K562 (cell line): ENCODE results near the gene MPI. TPM values are rescaled to one million over a fixed set of nuclear protein-coding genes. Genes with fewer than 3 reads are reported as not detected.

Experiments
- ATAC-seq: fragments of 200-7000 bp; cut with Tn5 transposase; 3 replicates; pipeline ENCODE4 v1.9.1; 2020; ENCODE audit warnings: moderate library complexity
- BruUV-seq: library from RNA; stranded (reverse); fragments of 400-500 nt; replicated peaks from 2 replicates; lab custom pipeline; 2021; lab: Mats Ljungman, UMichigan
- CTCF ChIA-PET: fragments of 300-600 bp; formaldehyde crosslinking; extraction: SDS; loops from one replicate; lab custom pipeline; 2021; ENCODE audit warnings: low intra/inter-chr PET ratio; lab: Yijun Ruan, JAX
- POLR2A ChIA-PET: fragments of 300-600, 350-650 bp; sonication (Branson Sonifier 250); formaldehyde crosslinking; extraction: SDS; loops from one replicate; lab custom pipeline; 2021; ENCODE audit warnings: antibody characterized with exemption, inconsistent platforms; lab: Yijun Ruan, JAX
- DNase-seq, 4 experiments: peaks; one replicate each; pipeline versions ENCODE4 v3.0.0 to v3.0.0-alpha.2; 2011 to 2018; ENCODE audit warnings: low spot score in 3 of 4, mixed read lengths in 3 of 4; ENCODE audit errors: extremely low read depth in 1 of 4
- FAIRE-seq: peaks from 2 replicates; lab custom pipeline; 2011; peaks lifted over from hg19 to GRCh38; lab: Jason Lieb, UNC
- H2AFZ ChIP-seq: 2 replicates; pipeline ENCODE4 v1.6.0; 2011; ENCODE audit warnings: low read depth, low read length, control low read depth, inconsistent platforms
- H3K27ac ChIP-seq: fragments of 200-600 bp; 3 replicates; pipeline ENCODE4 v1.8.0; 2011; ENCODE audit warnings: low read depth, mild to moderate bottlenecking, control low read depth, inconsistent platforms, low read length, moderate library complexity, mixed read lengths; ENCODE audit errors: extremely low read depth
- H3K27me3 ChIP-seq, 2 experiments: fragments of 300-600 bp in 1 of 2; 2 replicates in 1 of 2; 3 replicates in 1 of 2; pipeline versions ENCODE4 v1.6.0 to v1.8.0; 2011; ENCODE audit warnings: inconsistent platforms in 2 of 2, low read length in 2 of 2, mild to moderate bottlenecking in 1 of 2, mixed read lengths in 1 of 2, moderate library complexity in 1 of 2; ENCODE audit not compliant: control insufficient read depth in 2 of 2, insufficient read depth in 2 of 2
- H3K36me3 ChIP-seq: fragments of 300-600 bp; 3 replicates; pipeline ENCODE4 v1.8.0; 2011; ENCODE audit warnings: mild to moderate bottlenecking, low read length, inconsistent platforms; ENCODE audit not compliant: control insufficient read depth, insufficient read depth
- H3K4me1 ChIP-seq, 2 experiments: fragments of 200-600 bp in 1 of 2; replicated peaks in 1 of 2; 2 replicates in 1 of 2; 3 replicates in 1 of 2; pipeline versions ENCODE4 v1.5.1 to v1.8.0; 2011; ENCODE audit warnings: inconsistent platforms in 2 of 2, low read length in 2 of 2, mild to moderate bottlenecking in 1 of 2, mixed read lengths in 1 of 2, moderate library complexity in 1 of 2; ENCODE audit not compliant: control insufficient read depth in 2 of 2, insufficient read depth in 2 of 2
- H3K4me2 ChIP-seq: 2 replicates; pipeline ENCODE4 v1.6.1; 2011; ENCODE audit warnings: low read length, control low read depth, inconsistent platforms, mixed read lengths; ENCODE audit not compliant: insufficient read depth
- H3K4me3 ChIP-seq: fragments of 200-600 bp; sonication (generic), shearing (Covaris generic); 2 replicates; pipeline ENCODE4 v1.5.1; 2016; ENCODE audit warnings: control low read depth, inconsistent platforms
- H3K79me2 ChIP-seq: fragments of 200-600 bp; 3 replicates; pipeline ENCODE4 v1.8.0; 2011; ENCODE audit warnings: low read length, inconsistent platforms; ENCODE audit not compliant: control insufficient read depth, insufficient read depth
- H3K9ac ChIP-seq, 2 experiments: 2 replicates each; pipeline versions ENCODE4 v1.6.0 to v1.6.1; 2011; ENCODE audit warnings: low read depth in 2 of 2, low read length in 2 of 2, control low read depth in 1 of 2, inconsistent platforms in 1 of 2, mild to moderate bottlenecking in 1 of 2, mixed read lengths in 1 of 2; ENCODE audit not compliant: insufficient read depth in 1 of 2
- H3K9me1 ChIP-seq: one replicate; pipeline ENCODE4 v1.6.0; 2011; ENCODE audit warnings: inconsistent platforms, mild to moderate bottlenecking, low read length, moderate library complexity; ENCODE audit not compliant: control insufficient read depth, insufficient read depth
- H3K9me3 ChIP-seq: replicated peaks from 2 replicates; pipeline ENCODE4 v1.5.1; 2011; ENCODE audit warnings: low read depth, low read length, inconsistent platforms; ENCODE audit not compliant: control insufficient read depth, insufficient read depth
- H4K20me1 ChIP-seq: replicated peaks from 2 replicates; pipeline ENCODE4 v1.6.1; 2011; ENCODE audit warnings: low read length, inconsistent platforms, mixed read lengths; ENCODE audit not compliant: control insufficient read depth, insufficient read depth
- GATAD2A ChIP-seq: fragments of 450-650 bp; IDR thresholded peaks from 2 replicates; pipeline ENCODE4 v1.6.1; 2017
- GTF3C2 ChIP-seq: IDR thresholded peaks from 3 replicates; pipeline ENCODE4 v1.6.1; 2011; ENCODE audit warnings: borderline replicate concordance, mild to moderate bottlenecking, moderate library complexity; ENCODE audit not compliant: insufficient read length; ENCODE audit errors: extremely low read depth
- MAFF ChIP-seq: IDR thresholded peaks from 2 replicates; pipeline ENCODE4 v1.6.1; 2012; ENCODE audit warnings: low read length, improper control_type of control experiment
- NKRF ChIP-seq: fragments of 450-650 bp; IDR thresholded peaks from 2 replicates; pipeline ENCODE4 v1.6.1; 2016; ENCODE audit warnings: borderline replicate concordance
- POLR2G ChIP-seq: fragments of 200-400 bp; formaldehyde crosslinking; IDR thresholded peaks from 2 replicates; pipeline ENCODE4 v1.6.1; 2017; ENCODE audit warnings: low read depth, mild to moderate bottlenecking, antibody characterized with exemption, low read length, moderate library complexity
- TCF7L2 ChIP-seq: fragments of 150-350 bp; IDR thresholded peaks from 2 replicates; pipeline ENCODE4 v1.6.1; 2016; ENCODE audit warnings: low read depth, mild to moderate bottlenecking, low read length, moderate library complexity
- TCFL5 ChIP-seq: fragments of 250-450 bp; sonication (Bioruptor Pico); conservative IDR thresholded peaks from 2 replicates; pipeline ENCODE4 v1.6.1; 2021; ENCODE audit warnings: mild to moderate bottlenecking, moderate library complexity, matching md5 sums
- ZNF124 ChIP-seq: sonication (generic); formaldehyde crosslinking; IDR thresholded peaks from 2 replicates; pipeline ENCODE4 v1.8.1; 2022; ENCODE audit warnings: missing genetic modification reagents
- ZNF175 ChIP-seq: fragments of 200-800 bp; sonication (Bioruptor generic); IDR thresholded peaks from 2 replicates; pipeline ENCODE4 v1.6.1; 2016; ENCODE audit warnings: low read depth, mild to moderate bottlenecking, missing genetic modification characterization, missing compliant biosample characterization
- ZNF212 ChIP-seq: fragments of 450-650 bp; formaldehyde crosslinking; IDR thresholded peaks from 2 replicates; pipeline ENCODE4 v1.4.0; 2020; ENCODE audit warnings: mild to moderate bottlenecking
- ZNF23 ChIP-seq: fragments of 250-450 bp; sonication (Bioruptor Pico); IDR thresholded peaks from 2 replicates; pipeline ENCODE4 v1.4.0; 2020; ENCODE audit warnings: mild to moderate bottlenecking
- ZNF589 ChIP-seq: fragments of 200-800 bp; sonication (Bioruptor generic); IDR thresholded peaks from 2 replicates; pipeline ENCODE4 v1.6.1; 2016; ENCODE audit warnings: low read depth, missing genetic modification characterization, missing compliant biosample characterization
- ZNF740 ChIP-seq, 3 experiments: fragments of 200-800 bp in 1 of 3; sonication (Bioruptor generic) in 1 of 3; sonication (generic) in 1 of 3; formaldehyde crosslinking in 1 of 3; IDR thresholded peaks; 2 replicates each; pipeline versions ENCODE4 v1.6.1 to v1.8.0; 2016 to 2022; ENCODE audit warnings: mild to moderate bottlenecking in 2 of 3, missing compliant biosample characterization in 2 of 3, missing genetic modification characterization in 2 of 3, missing genetic modification reagents in 1 of 3
- WGBS: fragments of 100-300 bp; shearing (Covaris generic); methylation state at CpG from one replicate; pipeline ENCODE4 v1.1.6; 2016; ENCODE audit warnings: low coverage, mixed read lengths; ENCODE audit not compliant: insufficient coverage; ENCODE audit errors: missing lambda C conversion rate; 5-methylcytosine and 5-hydroxymethylcytosine counted together
- in situ Hi-C: fragments of 300-500 bp; cut with MboI; formaldehyde crosslinking; loops from 4 replicates; pipeline ENCODE4 v1.15.0; 2018; ENCODE audit warnings: inconsistent platforms, mixed read lengths
- intact Hi-C: fragments of 100-400 bp; cut with micrococcal nuclease; formaldehyde crosslinking; loops from 2 replicates; pipeline ENCODE4 v1.14.2; 2022
- polyA plus RNA-seq, 8 experiments: library from polyadenylated mRNA; depleted of rRNA in 4 of 8; stranded (reverse) in 5 of 8; unstranded in 3 of 8; fragments of >200 nt; fragmentation: Nextera tagmentation in 2 of 8; fragmentation: Illumina TruSeq in 1 of 8; extraction: Ambion mirVana in 2 of 8; extraction: Trizol in 1 of 8; gene quantifications; 2 replicates each; pipeline versions ENCODE4 v1.2.1 to v1.2.3, GENCODE V29; 2011 to 2014; ENCODE audit warnings: inconsistent platforms in 1 of 8, missing spikeins in 1 of 8
- total RNA-seq, 7 experiments: library from RNA; depleted of rRNA in 6 of 7; stranded (reverse); fragments of >200 nt in 6 of 7; fragmentation: Illumina TruSeq in 2 of 7; extraction: Trizol in 2 of 7; gene quantifications; 2 replicates each; pipeline versions ENCODE4 v1.2.1 to v1.2.3, GENCODE V29; 2011 to 2021; ENCODE audit warnings: low replicate concordance in 1 of 7

MPI gene
- total and polyA plus RNA-seq, 9 of the 15 experiments (the other 6 are each of a cell fraction or from before 2014, with no cell fraction given), result 30.7 to 105 (median 40.5) TPM

GRCh38 chr15:74866090-74866489 lies 23.8 kb upstream of the MPI start:
- no peaks in the 10 kb centered on the region for H3K27me3 ChIP-seq
- H3K9me3 ChIP-seq, result no peaks in the 10 kb centered on the region; the same call in 1 of the 2 replicates
- H3K9ac ChIP-seq, result no peak overlapping the region
- FAIRE-seq (no peak), ATAC-seq (0 out of 3 replicates have a peak, but pooled peaks have one; percentile 23), DNase-seq (peak in 1 of 4 experiments; percentile 11)
- peaks cover 44% of the 10 kb centered on the region for H3K36me3 ChIP-seq
- in situ Hi-C loops, result no loop called here
- no peak overlapping the region for H3K4me2 ChIP-seq
- POLR2A ChIA-PET, result interaction anchor here (1.2 kb wide), 1 partner anchor 8 kb away, joined by 5 read pairs; no protein-coding TSS in a partner anchor
- intact Hi-C loops, result no loop called here
- 0 out of 2 replicates have a peak, but pooled peaks cover 5% of the 10 kb centered on the region for H4K20me1 ChIP-seq
- H3K79me2 ChIP-seq, result peaks cover 61% of the 10 kb centered on the region
- H3K27ac ChIP-seq, result no peak overlapping the region
- no peak overlapping the region for H2AFZ ChIP-seq
- peaks cover 7% of the 10 kb centered on the region for H3K9me1 ChIP-seq
- H3K4me1 ChIP-seq, result peaks cover 7 to 21% of the 10 kb centered on the region in 2 experiments; a peak in 3 of 5 replicates
- BruUV-seq, result no TSS peak
- 83% methylated on average over 6 of the region's 6 CpGs for WGBS
- CTCF ChIA-PET, result no interaction called here
- H3K4me3 ChIP-seq, result no peak overlapping the region
- TF ChIP-seq GATAD2A, result no peak
- TF ChIP-seq TCFL5, result no peak
- TF ChIP-seq TCF7L2, result no peak
- TF ChIP-seq ZNF589 (CRISPR knock-in tag), result no peak
- no peak for TF ChIP-seq POLR2G
- no peak for TF ChIP-seq ZNF23
- no peak for TF ChIP-seq MAFF
- no peak for TF ChIP-seq GTF3C2
- TF ChIP-seq ZNF212 (CRISPR knock-in tag), result no peak
- no peak for TF ChIP-seq NKRF
- TF ChIP-seq ZNF124 (CRISPR knock-in tag), result no peak
- TF ChIP-seq ZNF740 (CRISPR knock-in tag; IDR thresholded peaks at IDR 0.05), result no peak
- TF ChIP-seq ZNF740 (tag; IDR thresholded peaks at IDR 0.05), result no peak
- TF ChIP-seq ZNF175 (CRISPR knock-in tag), result no peak
